Measurements from ENCODE around the gene FAM13A.

GRCh38 chr4:89049853-89050252, 7.1 kb downstream of the FAM13A start:
- no peak for TF ChIP-seq CTCF (IDR thresholded peaks at IDR 0.05)
- no peak for TF ChIP-seq POLR2A (IDR thresholded peaks at IDR 0.05)

All from vagina (tissue), 2 donors.